ENCODE measurements around the gene PYGB.

PYGB gene

GRCh38 chr20:25295386-25296093, 47.7 kb downstream of the PYGB start:
- TF ChIP-seq CTCF (conservative IDR thresholded peaks at IDR 0.05): no peak
- peak overlapping the region; percentile 34 for H3K27ac ChIP-seq

- H3K27ac ChIP-seq: peak overlapping the region; percentile 34
- TF ChIP-seq CTCF (conservative IDR thresholded peaks at IDR 0.05): peak; percentile 74
Observed at GRCh38 chr20:25296094-25297093, 48.5 kb downstream of the PYGB start.

- peak overlapping the region; percentile 34 for H3K27ac ChIP-seq
- TF ChIP-seq CTCF (conservative IDR thresholded peaks at IDR 0.05): no peak
Observed at GRCh38 chr20:25297141-25297905, 49.4 kb downstream of the PYGB start.

- no peak overlapping the region for H3K27ac ChIP-seq
- TF ChIP-seq CTCF (conservative IDR thresholded peaks at IDR 0.05): no peak
Observed at GRCh38 chr20:25299806-25300205, 51.9 kb downstream of the PYGB start.

GRCh38 chr20:25300496-25301170, 52.7 kb downstream of the PYGB start:
- no peak overlapping the region for H3K27ac ChIP-seq
- TF ChIP-seq CTCF (conservative IDR thresholded peaks at IDR 0.05): no peak

- H3K27ac ChIP-seq: 0 out of 2 replicates have a peak overlapping the region, but pooled peaks have one; percentile 8
- TF ChIP-seq CTCF (conservative IDR thresholded peaks at IDR 0.05): no peak
Observed at GRCh38 chr20:25301357-25301920, 53.6 kb downstream of the PYGB start.

Measured in VCaP (cell line).